A549 (cell line): ENCODE data around the gene CPLX1. TPM values are rescaled to one million over a fixed set of nuclear protein-coding genes. Genes with fewer than 3 reads are reported as not detected.

ENCODE experiments used
- ATAC-seq, 2 experiments: fragments of 200-7000 bp in 1 of 2; fragments of >200 bp in 1 of 2; cut with Nextera tagmentation in 1 of 2; cut with Tn5 transposase in 1 of 2; 3 replicates each; pipeline versions ENCODE4 v1.8.0 to v1.9.1; 2018 to 2020; ENCODE audit warnings: mild to moderate bottlenecking in 1 of 2, moderate library complexity in 1 of 2
- CTCF ChIA-PET: fragments of 300-600 bp; sonication (Branson Sonifier 250); formaldehyde crosslinking; extraction: SDS; loops from one replicate; lab custom pipeline; 2021; ENCODE audit warnings: antibody characterized with exemption, inconsistent platforms; lab: Yijun Ruan, JAX
- POLR2A ChIA-PET: fragments of 350-600 bp; formaldehyde crosslinking; extraction: SDS; loops from one replicate; lab custom pipeline; 2021; ENCODE audit warnings: antibody characterized with exemption, inconsistent platforms; lab: Yijun Ruan, JAX
- DNase-seq, 2 experiments: peaks; one replicate each; pipeline versions ENCODE4 v3.0.0 to v3.0.0-alpha.2; 2011 to 2016; ENCODE audit warnings: low read depth in 1 of 2, low spot score in 1 of 2
- FAIRE-seq: peaks from 2 replicates; lab custom pipeline; 2011; peaks lifted over from hg19 to GRCh38; lab: Jason Lieb, UNC
- H3K27ac ChIP-seq, 2 experiments: fragments of >200 bp; sonication (Bioruptor Twin); formaldehyde crosslinking; 3 replicates each; pipeline ENCODE4 v1.5.1; 2016 to 2017
- H3K4me1 ChIP-seq: fragments of >200 bp; sonication (Bioruptor Twin); formaldehyde crosslinking; 3 replicates; pipeline ENCODE4 v1.6.1; 2016
- H3K4me2 ChIP-seq: fragments of >200 bp; sonication (Bioruptor Twin); formaldehyde crosslinking; 3 replicates; pipeline ENCODE4 v1.6.1; 2016
- H3K4me3 ChIP-seq: fragments of >200 bp; sonication (Bioruptor Twin); formaldehyde crosslinking; 3 replicates; pipeline ENCODE4 v1.5.1; 2016
- H3K9me3 ChIP-seq: fragments of >200 bp; sonication (Bioruptor Twin); formaldehyde crosslinking; 3 replicates; pipeline ENCODE4 v1.6.1; 2016
- ATOH8 ChIP-seq: fragments of 250-450 bp; sonication (Bioruptor Pico); IDR thresholded peaks from 2 replicates; pipeline ENCODE4 v1.5.0; 2020; ENCODE audit warnings: low read depth, mild to moderate bottlenecking, moderate library complexity
- CEBPB ChIP-seq, 2 experiments: fragments of >200 bp in 1 of 2; sonication (Bioruptor Twin) in 1 of 2; formaldehyde crosslinking in 1 of 2; IDR thresholded peaks; 2 replicates each; pipeline ENCODE4 v1.6.1; 2012 to 2016
- EP300 ChIP-seq, 2 experiments: fragments of >200 bp; sonication (Bioruptor Twin); formaldehyde crosslinking; IDR thresholded peaks; 2 replicates in 1 of 2; 3 replicates in 1 of 2; pipeline ENCODE4 v1.6.1; 2016 to 2017
- FOSL2 ChIP-seq, 2 experiments: fragments of 450-650 bp in 1 of 2; fragments of >200 bp in 1 of 2; sonication (Bioruptor Twin) in 1 of 2; formaldehyde crosslinking; IDR thresholded peaks; 2 replicates each; pipeline versions ENCODE4 v1.5.0 to v1.6.1; 2016 to 2020; ENCODE audit warnings: mild to moderate bottlenecking in 1 of 2, moderate library complexity in 1 of 2
- HMGXB4 ChIP-seq: fragments of 250-450 bp; sonication (Bioruptor Pico); IDR thresholded peaks from 2 replicates; pipeline ENCODE4 v1.5.0; 2021; ENCODE audit warnings: mild to moderate bottlenecking, moderate library complexity, borderline replicate concordance
- JUN ChIP-seq, 2 experiments: fragments of >200 bp; sonication (Bioruptor Twin); formaldehyde crosslinking; IDR thresholded peaks; 2 replicates in 1 of 2; 3 replicates in 1 of 2; pipeline ENCODE4 v1.6.1; 2016 to 2017
- NFE2L2 ChIP-seq: fragments of 150-350 bp; conservative IDR thresholded peaks from 2 replicates; pipeline ENCODE4 v1.6.1; 2014; ENCODE audit warnings: low read length
- NPAS2 ChIP-seq: fragments of 250-450 bp; sonication (Bioruptor Pico); IDR thresholded peaks from 2 replicates; pipeline ENCODE4 v1.8.0; 2022; ENCODE audit warnings: mild to moderate bottlenecking, moderate library complexity, borderline replicate concordance
- NR3C1 ChIP-seq: fragments of >200 bp; sonication (Bioruptor Twin); formaldehyde crosslinking; IDR thresholded peaks from 3 replicates; pipeline ENCODE4 v1.6.1; 2017
- RAD21 ChIP-seq, 2 experiments: fragments of >200 bp in 1 of 2; sonication (Bioruptor Twin) in 1 of 2; formaldehyde crosslinking in 1 of 2; IDR thresholded peaks in 1 of 2; conservative IDR thresholded peaks in 1 of 2; 2 replicates in 1 of 2; 3 replicates in 1 of 2; pipeline ENCODE4 v1.6.1; 2012 to 2018; ENCODE audit warnings: inconsistent platforms in 1 of 2
- RCOR1 ChIP-seq: fragments of 150-350 bp; IDR thresholded peaks from 2 replicates; pipeline ENCODE4 v1.6.1; 2014; ENCODE audit warnings: antibody characterized with exemption, low read length, low read depth
- REST ChIP-seq: fragments of 200-600 bp; sonication (generic); IDR thresholded peaks from 2 replicates; pipeline ENCODE4 v1.6.1; 2016; ENCODE audit warnings: antibody characterized with exemption, mild to moderate bottlenecking, moderate library complexity
- ZC3H11A ChIP-seq: fragments of 450-650 bp; IDR thresholded peaks from 2 replicates; pipeline ENCODE4 v1.6.1; 2014; ENCODE audit warnings: antibody characterized with exemption, mild to moderate bottlenecking
- ZFP36 ChIP-seq: fragments of 450-650 bp; IDR thresholded peaks from 2 replicates; pipeline ENCODE4 v1.6.1; 2014; ENCODE audit warnings: borderline replicate concordance; ENCODE audit not compliant: partially characterized antibody
- ZNF302 ChIP-seq: fragments of 250-450 bp; sonication (Bioruptor Pico); IDR thresholded peaks from 2 replicates; pipeline ENCODE4 v1.9.0; 2021; ENCODE audit warnings: inconsistent platforms, mild to moderate bottlenecking, moderate library complexity
- WGBS: methylation state at CpG from one replicate; pipeline ENCODE4 v1.1.6; 2017; ENCODE audit errors: missing lambda C conversion rate; 5-methylcytosine and 5-hydroxymethylcytosine counted together
- polyA plus RNA-seq, 4 experiments: library from polyadenylated mRNA; depleted of rRNA in 3 of 4; stranded (reverse); fragments of >200 nt; fragmentation: RNase III in 1 of 4; extraction: RNeasy Plus Mini Kit Qiagen cat#74134 plus additional on column Dnase treatment in 1 of 4; gene quantifications; 2 replicates in 3 of 4; 3 replicates in 1 of 4; pipeline ENCODE4 v1.2.3, GENCODE V29; 2011 to 2017

CPLX1 gene
- polyA plus RNA-seq, 2 of the 4 experiments (the other 2 are of a cell fraction), result 0.19 to 0.57 TPM

- no peak for FAIRE-seq
- no peaks in the 10 kb centered on the region for H3K4me1 ChIP-seq
- H3K4me3 ChIP-seq, result no peak overlapping the region
- TF ChIP-seq ZNF302 (CRISPR knock-in tag), result no peak
- no peak for TF ChIP-seq JUN (IDR thresholded peaks at IDR 0.05)
- no peak for TF ChIP-seq NPAS2 (CRISPR knock-in tag)
- H3K4me2 ChIP-seq, result no peak overlapping the region
- POLR2A ChIA-PET, result interaction anchor here (1.2 kb wide), 1 partner anchor 12 kb away, joined by 3 read pairs; no protein-coding TSS in a partner anchor
- CTCF ChIA-PET, result no interaction called here
- H3K27ac ChIP-seq, result no peak overlapping the region
- DNase-seq, result no peak
- WGBS, result 83% methylated on average over 2 of the region's 19 CpGs
- H3K9me3 ChIP-seq, result no peaks in the 10 kb centered on the region
- no peak for ATAC-seq
Observed at GRCh38 chr4:793093-793861, 32.7 kb downstream of the CPLX1 start.

- Histone ChIP-seq H3K9me3 (no peaks in the 10 kb centered on the region), H3K4me2 (peak overlapping the region; percentile 50), H3K4me3 (no peak overlapping the region), H3K27ac (no peak overlapping the region), H3K4me1 (no peaks in the 10 kb centered on the region)
- FAIRE-seq, result no peak
- ATAC-seq, result no peak
- WGBS, result 40% methylated on average over 1 of the region's 17 CpGs
- no peak for TF ChIP-seq RAD21 (conservative IDR thresholded peaks at IDR 0.05 in 1 of 2, IDR thresholded peaks at IDR 0.05 in 1 of 2)
- no peak for TF ChIP-seq NR3C1
- TF ChIP-seq RCOR1, result no peak
- TF ChIP-seq ATOH8 (CRISPR knock-in tag), result no peak
- TF ChIP-seq ZC3H11A, result no peak
- no peak for TF ChIP-seq NPAS2 (CRISPR knock-in tag)
- TF ChIP-seq EP300 (IDR thresholded peaks at IDR 0.05), result no peak
- TF ChIP-seq NFE2L2, result no peak
- TF ChIP-seq CEBPB (IDR thresholded peaks at IDR 0.05), result no peak
- TF ChIP-seq FOSL2 (IDR thresholded peaks at IDR 0.05), result no peak
- TF ChIP-seq FOSL2 (CRISPR knock-in tag; IDR thresholded peaks at IDR 0.05), result no peak
- no peak for TF ChIP-seq ZNF302 (CRISPR knock-in tag)
- no peak for TF ChIP-seq HMGXB4 (CRISPR knock-in tag)
- CTCF ChIA-PET, result no interaction called here
- no peak for DNase-seq
- POLR2A ChIA-PET, result interaction anchor here (1.2 kb wide), 1 partner anchor 11 kb away, joined by 3 read pairs; no protein-coding TSS in a partner anchor
Observed at GRCh38 chr4:792626-793092, 33.3 kb downstream of the CPLX1 start.

- FAIRE-seq (no peak), DNase-seq (no peak), ATAC-seq (peak in 1 of 2 experiments; percentile 57; a peak in 3 of 6 replicates)
- Histone ChIP-seq H3K4me2 (peak overlapping the region; percentile 50), H3K4me1 (no peaks in the 10 kb centered on the region), H3K4me3 (no peak overlapping the region), H3K27ac (peak overlapping the region in 1 of 2 experiments; percentile 49; a peak in 1 of 6 replicates), H3K9me3 (no peaks in the 10 kb centered on the region)
- ChIA-PET CTCF (no interaction called here), POLR2A (no interaction called here)
- 70% methylated on average over 20 of the region's 50 CpGs for WGBS
- TF ChIP-seq ZFP36 (no peak), REST (no peak)
Observed at GRCh38 chr4:791898-792625, 33.9 kb downstream of the CPLX1 start.
